ENCODE data around the gene C1orf210.
A peak's percentile ranks its signal among the peaks of the same experiment; 100 is the strongest.

The C1orf210 gene

DNA sequence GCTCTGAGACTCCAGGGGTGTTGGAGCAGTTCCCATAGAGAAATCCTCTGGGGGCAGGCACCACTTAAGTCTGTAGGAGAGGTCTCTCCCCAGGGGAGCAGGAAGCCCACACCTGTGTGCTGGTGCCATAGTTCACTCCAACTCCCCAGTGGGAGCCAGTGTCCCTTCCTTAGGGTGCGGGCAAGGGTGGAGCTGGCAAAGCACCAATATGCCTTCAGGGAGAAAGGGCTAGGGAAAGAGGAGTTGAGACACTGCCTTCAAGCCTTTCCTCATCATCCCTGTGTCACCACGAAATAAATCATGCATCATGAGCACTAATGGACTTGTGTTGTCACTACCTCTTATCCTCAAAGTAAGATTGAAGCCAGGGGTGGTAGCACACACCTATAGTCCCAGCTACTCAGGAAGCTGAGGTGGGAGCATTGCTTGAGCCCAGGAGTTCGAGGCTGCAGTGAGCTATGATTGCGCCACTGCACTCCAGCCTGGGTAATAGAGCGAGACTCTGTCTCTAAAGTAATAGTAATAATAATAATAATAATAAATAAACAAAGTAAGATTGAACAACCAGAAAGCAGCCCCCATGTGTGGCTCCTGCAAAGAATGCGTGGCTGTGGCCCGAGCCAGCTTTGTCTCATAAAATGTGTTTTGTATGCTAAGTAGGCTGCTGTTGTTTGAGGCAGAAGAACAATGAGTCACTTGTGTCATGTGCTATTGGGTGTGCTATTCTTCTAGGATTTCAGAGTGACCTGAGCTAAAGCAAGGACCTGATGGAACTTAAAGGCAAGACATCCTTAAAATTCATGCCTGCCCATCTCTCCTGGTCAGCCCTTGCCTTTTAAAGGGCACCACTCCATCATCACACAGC, 8.7 kb upstream of the C1orf210 start:
- DNase-seq, result peak in 8 of 14 donors; percentile 4 to 70 (median 47)

DNA sequence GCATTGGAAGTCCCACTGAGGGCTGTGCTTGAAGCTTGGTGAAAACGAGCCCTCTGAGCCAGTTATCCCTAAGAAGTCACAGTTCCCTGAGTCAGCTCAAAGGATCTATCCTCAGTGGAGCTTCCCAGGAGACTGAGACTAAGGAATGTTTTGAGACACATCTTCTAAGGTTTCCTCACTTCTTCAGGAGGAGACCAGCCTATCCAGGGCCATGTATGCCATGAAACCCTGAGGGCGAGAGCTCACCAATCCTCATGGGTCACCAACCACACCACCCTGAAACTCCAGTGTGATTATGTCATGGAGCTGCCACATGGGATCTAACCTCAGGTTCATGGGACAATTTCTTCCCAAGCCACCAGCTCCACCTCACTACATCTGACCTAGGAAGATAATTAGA, 7.8 kb upstream of the C1orf210 start:
- DNase-seq, result no peak

DNA sequence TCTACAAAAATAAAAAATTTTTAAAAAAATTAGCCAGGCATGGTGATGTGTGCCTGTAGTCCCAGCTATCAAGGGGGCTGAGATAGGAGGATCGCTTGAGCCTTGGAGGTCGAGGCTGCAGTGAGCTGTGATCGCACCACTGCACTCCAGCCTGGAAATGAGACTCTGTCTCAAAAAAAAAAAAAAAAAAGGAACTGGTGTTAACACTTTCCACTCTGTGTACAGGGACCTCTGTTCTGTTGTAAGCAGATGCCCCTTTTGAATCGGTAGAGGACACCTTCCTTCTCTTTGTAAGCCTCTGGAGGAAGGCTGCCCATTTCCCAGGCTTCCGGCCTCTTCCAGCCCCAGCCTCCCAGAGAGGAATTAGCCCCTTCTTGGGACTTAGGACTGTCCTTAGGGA, 7.3 kb upstream of the C1orf210 start:
- DNase-seq, result no peak

- DNase-seq, result no peak
Measured at GRCh38 chr1:43292216-43292615, 6.8 kb upstream of the C1orf210 start.

DNA sequence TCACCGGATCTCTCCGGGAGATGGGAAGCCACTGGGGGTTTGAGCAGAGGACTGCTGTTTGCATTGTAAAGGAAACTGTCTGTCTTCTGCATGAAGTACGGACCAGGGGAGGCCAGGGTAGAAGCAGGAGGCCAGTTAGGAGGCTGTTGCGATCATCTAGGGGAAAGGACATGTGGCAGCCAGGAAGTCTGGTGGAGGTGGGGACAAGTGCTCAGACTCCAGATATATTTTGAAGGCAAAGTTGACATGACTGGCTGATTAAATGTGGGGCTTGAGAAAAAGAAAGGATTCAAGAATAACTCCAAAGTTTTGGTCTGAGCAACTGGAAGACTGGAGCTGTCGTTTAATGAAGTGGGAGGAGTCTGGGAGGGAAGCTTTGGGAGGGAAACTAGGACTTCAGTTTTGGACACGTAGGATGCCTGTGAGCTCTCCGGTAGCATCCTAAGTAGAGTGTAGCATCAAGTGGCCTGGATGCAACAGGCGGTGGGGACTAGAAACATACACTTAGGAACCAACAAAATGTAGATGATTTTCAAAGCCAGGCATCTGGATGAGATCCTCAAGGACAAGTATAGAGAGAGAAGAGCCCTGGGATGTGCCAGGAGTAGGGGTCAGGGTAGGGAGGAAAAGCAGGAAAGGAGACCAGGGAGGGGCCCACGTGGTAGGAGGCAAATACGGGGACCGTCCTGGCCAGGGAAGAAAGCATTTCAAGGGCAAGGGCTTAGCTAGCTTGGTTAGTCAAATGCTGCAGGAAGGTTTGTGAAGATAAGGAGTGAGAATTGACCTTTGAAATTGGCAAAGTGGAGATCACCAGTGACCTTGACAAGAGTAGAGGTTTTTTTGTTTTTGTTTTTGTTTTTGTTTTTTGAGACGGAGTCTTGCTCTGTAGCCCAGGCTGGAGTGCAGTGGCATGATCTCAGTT, 3.7 kb upstream of the C1orf210 start:
- no peak for DNase-seq

GRCh38 chr1:43288058-43288784, 2.8 kb upstream of the C1orf210 start:
- peak in 1 of 14 donors; percentile 46 for DNase-seq

DNA sequence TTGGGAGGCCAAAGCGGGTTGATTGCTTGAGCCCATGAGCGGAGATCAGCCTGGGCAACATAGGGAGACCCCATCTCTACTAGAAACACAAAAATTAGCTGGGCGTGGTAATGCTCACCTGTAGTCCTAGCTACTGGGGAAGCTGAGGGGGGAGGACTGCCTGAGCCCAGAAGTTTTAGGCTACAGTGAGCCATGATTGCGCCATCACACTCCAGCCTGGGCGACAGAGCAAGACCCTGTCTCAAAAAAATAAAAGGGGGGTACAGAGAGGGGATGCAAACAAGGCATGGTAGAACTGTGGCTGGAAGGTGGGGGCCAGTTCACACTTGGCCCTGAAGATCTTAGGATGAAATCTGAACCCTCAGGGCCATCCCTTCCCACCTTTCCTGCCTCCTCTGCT, 1.2 kb upstream of the C1orf210 start:
- DNase-seq, result no peak

- DNase-seq, result no peak
Measured at GRCh38 chr1:43286115-43286514, 734 bp upstream of the C1orf210 start.

DNA sequence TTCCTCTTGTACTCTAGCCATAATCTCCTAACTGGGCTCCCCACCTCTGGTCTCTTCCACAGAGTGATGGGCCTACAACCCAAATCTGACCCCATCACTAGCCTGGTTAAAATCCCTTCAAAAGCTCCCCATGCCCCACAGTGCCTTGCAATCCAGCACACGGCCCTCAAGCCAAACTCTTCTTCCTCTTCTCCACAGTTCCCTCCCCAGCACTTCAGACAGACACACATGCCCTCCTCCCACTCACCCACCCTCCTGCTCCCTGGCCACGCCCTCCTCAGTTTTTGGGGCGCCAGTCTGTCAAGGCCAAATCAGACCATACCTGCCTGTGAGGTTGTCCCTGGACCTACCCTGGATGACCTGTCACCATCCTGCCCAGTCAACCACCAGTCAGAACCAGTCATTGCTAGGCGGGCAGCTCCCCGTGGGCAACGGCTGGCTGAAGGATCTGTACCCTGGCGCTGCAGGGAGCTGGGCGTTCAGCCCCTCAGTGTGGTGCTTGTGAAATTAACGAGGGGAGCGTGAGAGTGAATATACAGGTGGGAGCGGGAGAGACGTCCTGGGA, 753 bp downstream of the C1orf210 start:
- DNase-seq, result no peak

DNA sequence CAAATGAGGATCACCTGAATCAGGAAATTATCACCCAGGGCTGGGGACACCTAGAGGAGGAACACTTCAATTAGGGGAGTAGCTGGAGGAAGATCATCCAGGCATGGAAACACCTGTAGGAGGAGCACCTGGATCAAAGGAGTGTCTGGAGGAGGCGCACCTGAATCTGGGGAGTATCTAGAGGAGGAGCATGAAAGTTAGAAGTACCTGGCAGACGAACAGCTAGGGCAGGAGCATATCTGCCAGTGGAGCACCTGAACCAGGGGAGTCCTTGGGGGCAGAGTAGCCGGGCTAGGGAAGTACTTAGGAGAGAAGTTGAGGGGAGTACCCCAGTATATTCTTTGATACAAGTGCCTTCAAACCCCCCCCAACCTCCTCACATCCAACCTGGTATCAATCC, 1.3 kb downstream of the C1orf210 start:
- no peak for DNase-seq

- DNase-seq, result peak in 1 of 14 donors; percentile 66
Measured at GRCh38 chr1:43282220-43283195, 2.9 kb downstream of the C1orf210 start.

GRCh38 chr1:43280692-43281091, 4.7 kb downstream of the C1orf210 start:
- no peak for DNase-seq

DNA sequence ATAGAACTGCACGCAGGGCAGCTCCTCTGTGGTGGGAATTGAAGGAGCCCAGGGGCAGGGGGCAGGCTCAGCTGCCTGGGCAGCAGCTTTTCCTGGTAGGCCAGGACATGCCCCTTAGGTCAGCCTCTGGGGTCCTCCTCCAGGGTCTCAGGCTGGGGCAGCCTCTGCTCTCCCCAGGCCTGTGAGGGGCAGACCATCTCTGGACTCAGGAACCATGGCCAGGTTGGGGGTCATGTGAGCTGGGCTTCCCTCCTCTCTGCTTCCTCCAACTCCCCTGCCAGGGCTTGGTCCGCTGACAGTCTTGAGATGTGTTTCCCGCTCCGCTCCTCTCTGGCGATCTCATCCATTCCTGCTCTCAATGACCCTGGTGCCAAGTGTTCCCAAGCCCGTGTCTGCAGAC, 5.7 kb downstream of the C1orf210 start:
- no peak for DNase-seq

DNA sequence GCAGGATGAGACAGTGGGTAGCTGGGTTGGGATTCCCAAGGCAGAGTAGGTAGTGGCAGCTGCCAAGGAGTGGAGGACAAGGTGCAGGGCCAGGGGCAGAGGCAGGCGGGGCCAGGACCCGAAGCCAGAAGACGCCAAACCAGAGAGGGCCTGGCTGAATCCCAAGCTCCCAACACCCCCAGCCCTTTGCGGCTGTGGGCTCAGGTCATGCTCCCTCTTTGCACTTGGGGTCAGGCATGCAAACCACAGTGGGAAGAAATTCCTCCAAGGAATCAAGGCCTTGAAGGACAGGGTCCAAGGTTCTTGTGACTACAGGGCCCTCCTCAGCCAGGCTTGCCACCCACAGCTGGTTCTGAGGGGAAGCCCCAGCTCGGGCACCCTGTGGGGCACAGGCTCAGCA, 6.2 kb downstream of the C1orf210 start:
- no peak for DNase-seq

DNA sequence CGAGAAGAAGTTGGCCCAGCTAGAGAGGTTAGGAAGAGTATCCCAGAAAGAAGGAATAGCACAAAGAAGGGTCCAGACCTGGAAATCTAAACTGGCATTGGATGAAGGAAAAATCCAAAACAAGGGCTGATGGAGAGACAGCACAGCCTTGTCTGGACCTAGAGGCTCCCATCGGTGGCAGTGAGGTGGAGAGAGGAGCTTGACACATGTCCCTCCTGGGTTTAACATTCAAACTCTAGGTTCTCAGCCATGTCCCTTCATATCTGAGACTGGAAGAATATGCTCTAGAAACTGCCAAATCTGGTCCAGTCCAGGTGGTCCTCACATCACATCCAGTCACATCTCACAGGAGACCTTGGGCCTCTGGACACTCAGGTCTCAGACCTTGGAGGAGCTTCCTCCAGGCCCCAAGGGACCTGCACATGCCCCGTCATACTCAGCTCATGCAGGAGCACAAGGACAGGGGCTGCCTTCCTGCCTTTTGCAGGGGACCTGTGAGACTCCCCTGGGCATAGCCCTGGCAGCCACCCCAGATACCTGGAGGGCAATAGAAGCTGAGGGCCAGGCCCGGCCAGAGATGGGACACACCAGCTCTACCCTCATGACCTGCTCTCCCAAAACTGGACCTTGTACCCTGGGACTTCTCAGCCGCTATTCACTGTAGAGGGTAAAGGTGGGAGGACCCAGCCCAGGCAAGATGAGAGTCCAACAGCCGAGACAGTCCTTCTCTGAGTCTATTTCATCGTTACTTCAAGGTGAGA, 8.1 kb downstream of the C1orf210 start:
- no peak for DNase-seq

DNA sequence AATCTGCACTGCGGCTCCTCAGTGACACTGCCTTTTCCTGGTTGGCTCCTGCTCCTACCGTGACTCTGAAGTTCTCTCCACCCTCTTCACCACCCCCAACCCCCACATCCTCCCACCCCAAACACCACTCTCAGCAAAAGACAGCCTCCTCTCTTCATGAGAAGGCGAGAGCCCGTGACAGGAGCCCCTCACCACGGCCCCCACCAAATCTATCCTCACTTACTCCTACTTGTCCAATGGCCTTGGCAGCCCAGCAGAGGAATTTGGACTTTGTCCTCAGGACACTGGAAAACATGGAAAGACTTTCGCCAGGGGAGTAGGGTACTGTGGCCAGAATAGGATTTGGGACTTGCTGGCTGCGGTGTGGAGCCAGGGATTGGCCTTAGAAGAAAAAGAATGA, 8.7 kb downstream of the C1orf210 start:
- no peak for DNase-seq

DNA sequence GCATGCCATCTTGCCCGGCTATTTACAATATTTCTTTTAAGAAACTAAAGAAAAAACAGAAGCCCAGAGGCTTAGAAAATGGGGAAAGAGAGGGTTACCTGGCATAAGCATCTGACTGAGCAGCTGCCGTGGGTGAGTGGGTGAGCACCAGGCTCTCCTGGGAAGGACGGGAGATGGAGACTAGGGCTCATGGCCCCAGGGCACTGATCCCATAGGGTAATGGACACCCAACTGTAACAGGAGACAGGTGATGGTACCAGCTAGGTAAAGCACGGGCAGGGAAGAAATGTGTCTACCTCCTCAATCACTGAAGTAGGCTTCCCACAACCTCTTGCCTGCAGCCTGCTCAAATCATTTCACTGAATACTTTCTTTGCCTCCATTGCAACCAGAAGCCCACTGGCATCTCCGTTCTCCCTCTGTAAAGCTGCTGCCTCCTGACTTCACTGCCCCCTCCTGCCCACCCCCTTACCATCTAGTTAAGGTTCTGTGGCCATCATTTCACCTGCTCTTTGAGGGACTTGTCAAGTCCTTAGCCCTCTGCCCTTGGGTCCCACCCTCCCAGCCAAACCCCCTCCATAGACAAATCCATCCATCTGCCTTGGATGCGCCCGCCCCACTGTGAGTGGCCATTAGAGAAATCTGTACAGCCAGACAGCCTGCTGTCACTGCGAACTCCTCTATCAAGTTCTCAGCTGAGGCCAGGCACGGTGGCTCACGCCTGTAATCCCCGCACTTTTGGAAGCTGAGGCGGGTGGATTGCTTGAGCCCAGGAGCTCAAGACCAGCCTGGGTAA, 9.4 kb downstream of the C1orf210 start:
- DNase-seq, result no peak

DNA sequence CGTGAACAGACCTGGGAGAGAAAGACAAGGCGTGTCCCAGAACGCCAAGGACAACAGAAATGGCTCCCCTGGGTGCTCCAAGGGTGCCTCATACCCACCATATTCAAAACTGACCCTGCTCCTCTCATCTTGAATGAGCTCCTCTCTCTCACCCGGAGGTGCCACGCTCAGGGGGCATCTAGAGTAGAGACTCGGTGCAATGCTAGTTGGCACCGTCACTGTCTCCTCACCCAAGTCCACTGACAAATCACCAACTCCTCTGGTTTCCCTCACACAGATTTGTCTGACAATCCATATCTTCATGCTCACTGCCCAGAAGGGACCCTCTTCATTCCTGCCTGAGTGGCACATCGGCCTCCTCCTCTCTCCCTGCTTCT, 10.6 kb downstream of the C1orf210 start:
- DNase-seq, result no peak

DNA sequence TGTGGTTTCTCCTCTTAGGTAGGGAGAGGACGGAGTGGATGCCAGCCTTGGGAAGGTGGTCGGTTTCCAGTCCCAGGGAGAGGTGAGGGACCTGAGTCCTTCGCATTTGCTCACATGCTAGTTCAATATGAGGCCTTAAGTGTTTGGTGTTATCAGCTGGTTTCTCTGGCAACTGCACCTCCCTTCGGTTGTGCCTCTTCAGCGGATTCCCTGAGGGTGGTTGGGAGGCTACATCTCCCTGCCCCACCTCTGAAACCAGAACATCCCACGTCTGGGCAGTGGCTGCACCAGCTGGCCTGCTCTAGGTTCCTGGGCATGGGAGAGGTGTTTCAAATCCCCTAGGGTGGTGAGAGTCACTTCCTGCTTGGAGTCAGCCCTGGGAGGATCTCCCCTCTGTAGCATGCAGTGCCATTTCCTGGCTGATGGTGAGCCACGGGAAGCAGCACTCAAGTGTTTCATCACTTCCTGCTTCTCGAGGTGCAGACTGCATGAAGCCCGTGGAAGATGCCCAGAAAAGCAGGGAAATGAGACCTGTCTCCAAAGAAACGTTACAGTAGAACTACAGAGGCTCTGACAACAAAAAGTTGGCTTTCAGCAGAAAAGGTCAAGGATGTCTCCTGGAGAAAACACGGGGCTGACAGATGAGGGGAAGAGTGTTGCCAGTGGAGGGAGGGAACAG, 11.1 kb downstream of the C1orf210 start:
- DNase-seq, result no peak

Measured in C1 segment of cervical spinal cord (tissue), 14 donors.